Stimulated activated naive B cell treated with anti-CD40 and anti-IgM and Interleukin-4, amounts not matched to agents 10 μg/mL and 1 μg/mL and 100 μg/mL, for 72 hours (primary cell): Measurements from ENCODE around the gene GPR158.

Source experiments
- ATAC-seq, 2 donors: fragments of 150-1000 bp; cut with Tn5 transposase; replicated peaks; 2 replicates each; pipeline ENCODE4 v1.10.0; 2021; ENCODE audit warnings: moderate library complexity in 1 of 2
- DNase-seq: peaks from one replicate; pipeline ENCODE4 v3.0.0; 2021
- H3K27ac Mint-ChIP-seq: one replicate; pipeline ENCODE4 v1.8.0; 2022; ENCODE audit warnings: mild to moderate bottlenecking, mixed read lengths
- H3K27me3 Mint-ChIP-seq, 2 donors: one replicate each; pipeline ENCODE4 v1.8.0; 2022; ENCODE audit warnings: mixed read lengths in 2 of 2
- H3K36me3 Mint-ChIP-seq, 2 donors: one replicate each; pipeline ENCODE4 v1.8.0; 2022; ENCODE audit warnings: mixed read lengths in 2 of 2, mild to moderate bottlenecking in 1 of 2
- H3K4me1 Mint-ChIP-seq, 2 donors: one replicate each; pipeline ENCODE4 v1.8.0; 2022; ENCODE audit warnings: mixed read lengths in 2 of 2, mild to moderate bottlenecking in 1 of 2
- H3K4me3 Mint-ChIP-seq, 2 donors: one replicate each; pipeline ENCODE4 v1.8.0; 2022; ENCODE audit warnings: mild to moderate bottlenecking in 2 of 2, mixed read lengths in 2 of 2, moderate library complexity in 1 of 2
- H3K9me3 Mint-ChIP-seq, 2 donors: one replicate each; pipeline ENCODE4 v1.8.0; 2022; ENCODE audit warnings: mixed read lengths in 2 of 2, mild to moderate bottlenecking in 1 of 2

GPR158 gene

GRCh38 chr10:25176421-25176968 is 1.7 kb downstream of the GPR158 start:
- peaks cover 2 to 4% of the 10 kb centered on the region in 2 donors for H3K36me3 Mint-ChIP-seq
- peaks cover 2 to 5% of the 10 kb centered on the region in 2 donors for H3K9me3 Mint-ChIP-seq
- H3K4me1 Mint-ChIP-seq = peaks cover 13 to 28% of the 10 kb centered on the region in 2 donors
- ATAC-seq (peak; percentile 80 to 83), DNase-seq (peak; percentile 44)
- peaks cover 31 to 64% of the 10 kb centered on the region in 2 donors for H3K27me3 Mint-ChIP-seq
- peak overlapping the region; percentile 92 for H3K27ac Mint-ChIP-seq
- H3K4me3 Mint-ChIP-seq = peak overlapping the region; percentile 76 to 80

DNA sequence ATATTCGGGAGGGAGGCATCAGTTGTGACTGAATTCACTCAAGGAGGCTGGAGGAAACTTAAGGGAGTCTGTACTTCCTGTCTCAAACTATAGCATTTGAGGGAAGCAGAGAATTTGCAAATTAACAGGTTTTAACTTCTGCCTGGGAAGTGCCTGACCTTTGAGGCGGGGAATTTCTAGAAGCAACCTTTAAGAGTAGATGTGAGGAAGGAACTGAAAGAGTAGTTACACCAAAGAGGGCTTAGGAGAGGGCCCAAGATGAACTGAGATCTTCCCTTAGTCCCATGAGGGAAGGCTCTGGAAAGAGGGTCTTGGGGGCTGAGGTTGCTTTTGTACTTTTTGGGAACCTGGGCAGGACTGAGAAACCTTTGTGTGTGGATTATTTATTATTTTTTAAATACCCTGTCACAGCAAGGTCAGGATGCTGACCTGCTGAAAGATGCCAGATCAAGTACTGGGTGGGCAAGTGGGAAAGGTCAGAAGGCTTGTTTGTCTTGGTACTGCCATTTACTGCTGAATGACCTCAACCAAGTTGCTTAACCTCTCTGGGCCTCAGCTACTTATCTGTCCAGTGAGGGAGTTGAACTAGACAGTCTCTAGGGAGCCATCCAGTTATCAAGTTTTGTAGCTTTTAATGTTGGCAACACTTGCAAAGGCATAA is 2.4 kb downstream of the GPR158 start:
- DNase-seq (peak; percentile 36), ATAC-seq (peak; percentile 82 to 83)
- H3K36me3 Mint-ChIP-seq = peaks cover 2 to 4% of the 10 kb centered on the region in 2 donors
- peak overlapping the region; percentile 76 to 80 for H3K4me3 Mint-ChIP-seq
- peaks cover 13 to 28% of the 10 kb centered on the region in 2 donors for H3K4me1 Mint-ChIP-seq
- peaks cover 2 to 5% of the 10 kb centered on the region in 2 donors for H3K9me3 Mint-ChIP-seq
- peak overlapping the region; percentile 92 for H3K27ac Mint-ChIP-seq
- H3K27me3 Mint-ChIP-seq = peaks cover 31 to 60% of the 10 kb centered on the region in 2 donors

DNA sequence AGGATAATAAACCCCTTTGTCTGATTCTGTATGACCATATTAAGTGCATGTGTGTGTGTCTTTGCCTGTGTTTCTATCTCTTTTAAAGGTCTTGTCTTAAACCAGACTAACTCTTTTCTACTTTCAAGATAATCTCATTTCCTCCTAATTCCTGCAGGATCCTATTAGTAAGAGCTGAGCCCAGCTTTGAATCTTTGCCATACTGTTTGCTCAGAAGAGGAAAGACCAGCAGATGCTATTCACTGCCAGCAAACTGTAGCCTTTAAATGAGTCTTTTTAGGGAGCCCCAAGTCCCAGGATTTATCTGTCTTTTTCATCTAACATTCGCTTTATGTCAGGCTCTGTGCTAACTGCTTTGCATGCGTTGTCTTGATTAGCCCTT is 2.9 kb downstream of the GPR158 start:
- no peak for DNase-seq
- Mint-ChIP-seq H3K27ac (no peak overlapping the region), H3K27me3 (peaks cover 31 to 57% of the 10 kb centered on the region in 2 donors), H3K4me3 (no peak overlapping the region), H3K36me3 (peaks cover 2 to 4% of the 10 kb centered on the region in 2 donors), H3K4me1 (peaks cover 13 to 28% of the 10 kb centered on the region in 2 donors), H3K9me3 (peaks cover 2 to 5% of the 10 kb centered on the region in 2 donors)
- ATAC-seq = no peak

- peaks cover 27 to 51% of the 10 kb centered on the region in 2 donors for H3K27me3 Mint-ChIP-seq
- H3K4me3 Mint-ChIP-seq = no peak overlapping the region
- DNase-seq (no peak), ATAC-seq (no peak)
- H3K27ac Mint-ChIP-seq = no peak overlapping the region
- peaks cover 2 to 5% of the 10 kb centered on the region in 2 donors for H3K9me3 Mint-ChIP-seq
- H3K36me3 Mint-ChIP-seq = peaks cover 2 to 4% of the 10 kb centered on the region in 2 donors
- H3K4me1 Mint-ChIP-seq = peaks cover 13 to 28% of the 10 kb centered on the region in 2 donors
Measured at GRCh38 chr10:25178411-25178810, 3.6 kb downstream of the GPR158 start.

GRCh38 chr10:25180801-25181200 is 6.0 kb downstream of the GPR158 start:
- Mint-ChIP-seq H3K9me3 (peaks cover 0 to 2% of the 10 kb centered on the region in 2 donors), H3K4me3 (no peak overlapping the region), H3K36me3 (peaks cover 0 to 2% of the 10 kb centered on the region in 2 donors), H3K4me1 (peaks cover 13 to 19% of the 10 kb centered on the region in 2 donors), H3K27ac (peak overlapping the region; percentile 10), H3K27me3 (peaks cover 15 to 27% of the 10 kb centered on the region in 2 donors)
- DNase-seq (no peak), ATAC-seq (no peak)

- Mint-ChIP-seq H3K27me3 (peaks cover 6 to 9% of the 10 kb centered on the region in 2 donors), H3K27ac (no peak overlapping the region), H3K4me3 (no peak overlapping the region), H3K4me1 (peaks cover 2 to 4% of the 10 kb centered on the region in 2 donors), H3K9me3 (peaks cover 0 to 5% of the 10 kb centered on the region in 2 donors), H3K36me3 (peaks cover 0 to 2% of the 10 kb centered on the region in 2 donors)
- ATAC-seq (no peak), DNase-seq (no peak)
Measured at GRCh38 chr10:25182636-25183035, 7.8 kb downstream of the GPR158 start.

DNA sequence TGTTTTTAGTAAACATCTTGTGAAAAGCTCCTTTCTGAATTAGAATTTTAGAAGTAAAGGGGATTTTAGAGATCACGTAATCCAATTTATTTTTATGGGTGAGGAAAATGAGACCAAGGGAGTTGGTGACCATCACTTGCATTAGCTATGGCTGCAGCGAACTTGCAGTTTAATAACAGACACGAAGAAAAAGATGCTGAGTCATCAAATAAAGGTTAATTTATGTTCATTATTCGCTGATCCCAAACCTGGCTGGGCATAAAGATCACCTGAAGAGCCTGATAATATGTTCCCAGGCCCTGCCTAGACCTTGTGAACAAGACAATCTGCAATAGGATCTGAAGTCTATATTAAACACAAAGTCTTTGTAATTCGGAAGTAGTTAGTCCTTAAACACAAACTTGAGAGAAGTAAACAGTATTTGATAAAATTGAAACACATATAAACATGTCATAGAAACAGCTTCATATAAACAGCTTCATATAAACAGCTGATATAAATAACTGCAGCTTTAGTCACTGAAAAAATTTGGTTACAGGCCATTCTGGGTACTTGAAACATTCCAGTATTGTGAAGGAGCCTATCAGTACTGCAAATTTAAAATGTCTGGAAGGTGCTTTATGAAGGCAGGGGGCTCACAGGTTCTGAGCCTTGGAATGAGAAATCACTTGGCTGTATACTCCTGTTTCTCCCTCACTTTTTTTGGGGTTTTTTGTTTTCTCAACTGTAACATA is 16.5 kb downstream of the GPR158 start:
- DNase-seq (no peak), ATAC-seq (no peak)
- H3K27me3 Mint-ChIP-seq = no peaks in the 10 kb centered on the region
- H3K27ac Mint-ChIP-seq = no peak overlapping the region
- H3K36me3 Mint-ChIP-seq = no peaks in the 10 kb centered on the region
- no peaks in the 10 kb centered on the region for H3K4me1 Mint-ChIP-seq
- no peak overlapping the region for H3K4me3 Mint-ChIP-seq
- H3K9me3 Mint-ChIP-seq = peaks cover 0 to 6% of the 10 kb centered on the region in 2 donors

- no peak overlapping the region for H3K27ac Mint-ChIP-seq
- H3K4me3 Mint-ChIP-seq = no peak overlapping the region
- H3K4me1 Mint-ChIP-seq = no peaks in the 10 kb centered on the region
- ATAC-seq (no peak), DNase-seq (no peak)
- no peaks in the 10 kb centered on the region for H3K36me3 Mint-ChIP-seq
- no peaks in the 10 kb centered on the region for H3K27me3 Mint-ChIP-seq
- peaks cover 3 to 4% of the 10 kb centered on the region in 2 donors for H3K9me3 Mint-ChIP-seq
Measured at GRCh38 chr10:25198151-25198550, 23.4 kb downstream of the GPR158 start.

DNA sequence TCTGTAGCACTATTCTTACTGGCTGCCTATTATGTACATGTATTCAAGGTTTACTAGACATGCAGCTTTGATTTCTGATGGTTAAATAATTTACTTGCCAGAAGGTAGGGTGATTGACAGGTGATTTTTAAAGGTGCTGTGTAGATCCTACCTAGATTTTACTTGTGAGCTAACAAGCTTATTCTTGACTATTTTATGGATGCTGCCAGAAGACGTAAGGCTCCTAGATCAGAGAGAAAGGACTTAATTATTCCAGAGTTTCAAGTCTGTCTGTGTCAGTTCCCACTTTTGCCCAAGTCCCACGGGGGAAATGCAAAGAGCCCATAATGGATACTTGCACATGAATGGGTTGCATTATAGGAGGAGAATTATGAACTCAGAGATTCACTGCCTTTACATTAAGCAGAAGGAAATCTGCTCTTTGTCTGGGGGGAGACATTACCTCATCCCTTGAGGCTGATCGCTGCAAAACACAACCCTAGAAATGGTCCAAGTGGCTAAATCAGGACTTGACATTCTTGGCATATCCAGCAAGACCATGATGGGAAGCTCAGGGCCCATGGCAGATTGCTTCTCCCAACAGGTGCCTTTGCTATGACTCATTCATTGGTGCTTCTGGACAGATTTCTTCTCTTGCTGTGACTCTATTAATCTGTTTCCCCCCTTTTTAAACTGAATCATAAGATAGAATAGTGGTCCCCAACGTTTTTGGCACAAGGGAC is 32.1 kb downstream of the GPR158 start:
- Mint-ChIP-seq H3K9me3 (peaks cover 5% of the 10 kb centered on the region in 2 donors), H3K4me3 (no peak overlapping the region), H3K27me3 (no peaks in the 10 kb centered on the region), H3K27ac (no peak overlapping the region), H3K4me1 (no peaks in the 10 kb centered on the region), H3K36me3 (no peaks in the 10 kb centered on the region)
- DNase-seq = no peak
- ATAC-seq = no peak

GRCh38 chr10:25209618-25210017 is 34.8 kb downstream of the GPR158 start:
- no peak overlapping the region for H3K27ac Mint-ChIP-seq
- no peak for ATAC-seq
- DNase-seq = no peak
- peaks cover 2 to 5% of the 10 kb centered on the region in 2 donors for H3K9me3 Mint-ChIP-seq
- H3K4me1 Mint-ChIP-seq = no peaks in the 10 kb centered on the region
- no peak overlapping the region for H3K4me3 Mint-ChIP-seq
- H3K27me3 Mint-ChIP-seq = no peaks in the 10 kb centered on the region
- H3K36me3 Mint-ChIP-seq = no peaks in the 10 kb centered on the region

DNA sequence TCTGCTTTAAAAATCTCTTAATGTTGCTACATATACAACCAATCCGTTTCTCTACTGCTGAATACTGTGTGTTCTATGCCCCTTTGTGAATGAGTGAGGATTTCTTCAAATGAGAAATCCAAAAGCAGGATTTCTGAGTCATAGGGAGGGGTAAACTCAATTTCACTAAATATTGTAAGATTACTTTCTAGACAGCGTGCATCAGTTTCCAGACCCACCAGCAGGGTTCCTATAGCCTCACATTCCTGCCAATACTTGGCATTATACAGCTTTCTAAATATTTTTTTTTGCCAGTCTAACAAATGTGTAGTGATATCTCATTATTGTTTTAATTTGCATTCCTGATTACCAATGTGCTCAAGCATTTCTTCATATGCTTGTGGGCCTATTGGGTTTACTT is 35.5 kb downstream of the GPR158 start:
- H3K27me3 Mint-ChIP-seq = no peaks in the 10 kb centered on the region
- no peak for ATAC-seq
- no peaks in the 10 kb centered on the region for H3K4me1 Mint-ChIP-seq
- H3K27ac Mint-ChIP-seq = no peak overlapping the region
- no peak for DNase-seq
- peaks cover 2 to 3% of the 10 kb centered on the region in 2 donors for H3K9me3 Mint-ChIP-seq
- no peaks in the 10 kb centered on the region for H3K36me3 Mint-ChIP-seq
- H3K4me3 Mint-ChIP-seq = no peak overlapping the region

DNA sequence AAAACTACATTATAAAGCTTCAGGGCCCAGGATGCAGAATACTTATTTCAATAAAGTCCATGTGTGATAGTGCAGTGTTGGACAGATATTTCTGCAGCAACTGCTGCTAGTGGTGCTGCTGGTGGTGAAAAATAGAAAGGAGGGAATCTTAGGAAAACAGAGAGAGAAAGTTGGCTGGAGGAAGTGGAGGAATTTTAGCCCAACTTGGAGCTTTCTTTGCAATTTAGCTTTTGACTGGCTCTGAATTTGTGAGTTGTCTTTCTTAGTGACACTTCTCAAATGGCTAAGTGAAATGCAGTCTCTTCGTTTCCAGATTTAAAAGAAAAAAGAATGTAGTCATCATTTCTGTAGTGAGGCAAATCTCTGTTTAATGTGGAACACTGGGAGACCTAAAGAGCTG is 45.4 kb downstream of the GPR158 start:
- Mint-ChIP-seq H3K9me3 (peaks cover 0 to 2% of the 10 kb centered on the region in 2 donors), H3K36me3 (no peaks in the 10 kb centered on the region), H3K4me3 (no peak overlapping the region), H3K27me3 (peaks cover 0 to 4% of the 10 kb centered on the region in 2 donors), H3K4me1 (no peaks in the 10 kb centered on the region), H3K27ac (no peak overlapping the region)
- ATAC-seq = no peak
- no peak for DNase-seq

DNA sequence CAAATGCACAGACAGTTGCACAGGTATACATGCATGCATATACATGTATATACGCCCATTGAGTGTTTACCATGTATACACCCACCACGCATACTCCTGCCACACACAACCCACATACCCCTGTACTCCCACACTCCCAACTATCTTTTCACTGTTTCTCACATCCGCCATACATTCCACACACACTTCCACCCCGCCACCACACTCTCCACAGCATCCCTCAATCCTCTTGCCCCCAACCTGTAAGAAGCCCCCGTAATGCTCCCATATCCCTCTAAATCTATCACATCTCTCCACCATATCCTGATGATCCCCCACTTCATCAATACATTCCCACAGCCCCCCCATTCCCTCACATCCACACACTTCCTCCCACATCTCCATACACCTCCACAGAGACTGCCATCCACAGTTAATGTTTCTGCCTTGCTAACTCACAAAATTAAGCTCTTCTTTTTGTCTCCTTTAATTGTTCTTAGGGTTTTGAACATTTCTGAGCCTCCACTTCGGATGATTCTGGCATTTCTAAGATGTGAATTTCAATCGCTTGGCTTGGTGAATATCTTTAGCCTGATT is 47.4 kb downstream of the GPR158 start:
- DNase-seq = no peak
- H3K27ac Mint-ChIP-seq = no peak overlapping the region
- no peak overlapping the region for H3K4me3 Mint-ChIP-seq
- no peaks in the 10 kb centered on the region for H3K36me3 Mint-ChIP-seq
- H3K9me3 Mint-ChIP-seq = no peaks in the 10 kb centered on the region
- no peaks in the 10 kb centered on the region for H3K27me3 Mint-ChIP-seq
- no peaks in the 10 kb centered on the region for H3K4me1 Mint-ChIP-seq
- no peak for ATAC-seq
